ENCODE data around the gene MAPK8IP2. TPM values are rescaled to one million over a fixed set of nuclear protein-coding genes. Genes with fewer than 3 reads are reported as not detected.
"Not testable (repeated sequence)": the region's sequence is repeated elsewhere in the genome, so short reads cannot be mapped to it uniquely, and the experiment has no call there.

MAPK8IP2 gene
- total RNA-seq, 1 donor from 2014 or later = 1.7 TPM

- no peak overlapping the region for H3K27ac ChIP-seq
- peaks cover 48% of the 10 kb centered on the region for H3K27me3 ChIP-seq (ENCODE audit: low read depth)
- H3K4me3 ChIP-seq = no peak overlapping the region
- TF ChIP-seq CTCF (IDR thresholded peaks at IDR 0.05) = no peak
- no peak for ATAC-seq
- no peaks in the 10 kb centered on the region for H3K9me3 ChIP-seq
- intact Hi-C loops (cut with DNase I) = no loop called here
- no peak for DNase-seq
- no peaks in the 10 kb centered on the region for H3K36me3 ChIP-seq
- no peaks in the 10 kb centered on the region for H3K4me1 ChIP-seq
Observed at GRCh38 chr22:50605613-50606074, 5.1 kb downstream of the MAPK8IP2 start.

GRCh38 chr22:50606165-50606945, 5.8 kb downstream of the MAPK8IP2 start:
- no peak overlapping the region for H3K27ac ChIP-seq
- no peaks in the 10 kb centered on the region for H3K9me3 ChIP-seq
- H3K36me3 ChIP-seq = no peaks in the 10 kb centered on the region
- intact Hi-C loops (cut with DNase I) = no loop called here
- ATAC-seq = no peak
- H3K4me3 ChIP-seq = no peak overlapping the region
- H3K4me1 ChIP-seq = no peaks in the 10 kb centered on the region
- DNase-seq = no peak
- TF ChIP-seq CTCF (IDR thresholded peaks at IDR 0.05) = no peak
- H3K27me3 ChIP-seq (ENCODE audit: low read depth) = peaks cover 44% of the 10 kb centered on the region

GRCh38 chr22:50606946-50607658, 6.5 kb downstream of the MAPK8IP2 start:
- intact Hi-C loops (cut with DNase I) = no loop called here
- DNase-seq (no peak), ATAC-seq (no peak)
- Histone ChIP-seq H3K9me3 (no peaks in the 10 kb centered on the region), H3K27ac (no peak overlapping the region), H3K27me3 (ENCODE audit: low read depth) (peaks cover 36% of the 10 kb centered on the region), H3K36me3 (no peaks in the 10 kb centered on the region), H3K4me1 (no peaks in the 10 kb centered on the region), H3K4me3 (no peak overlapping the region)
- TF ChIP-seq CTCF (IDR thresholded peaks at IDR 0.05) = no peak

GRCh38 chr22:50607659-50608020, 7.0 kb downstream of the MAPK8IP2 start:
- intact Hi-C loops (cut with DNase I) = no loop called here
- Histone ChIP-seq H3K4me3 (no peak overlapping the region), H3K27me3 (ENCODE audit: low read depth) (peaks cover 33% of the 10 kb centered on the region), H3K9me3 (no peaks in the 10 kb centered on the region), H3K27ac (no peak overlapping the region), H3K4me1 (no peaks in the 10 kb centered on the region), H3K36me3 (no peaks in the 10 kb centered on the region)
- no peak for TF ChIP-seq CTCF (IDR thresholded peaks at IDR 0.05)
- no peak for ATAC-seq
- DNase-seq = no peak

GRCh38 chr22:50608058-50608840, 7.7 kb downstream of the MAPK8IP2 start:
- DNase-seq; ATAC-seq; intact Hi-C loops (cut with DNase I); H3K27ac ChIP-seq; H3K4me1 ChIP-seq; H3K4me3 ChIP-seq; H3K36me3 ChIP-seq; H3K9me3 ChIP-seq: not testable (repeated sequence)
- H3K27me3 ChIP-seq (ENCODE audit: low read depth) = peaks cover 27% of the 10 kb centered on the region
